Activated CD4-positive, alpha-beta T cell treated with anti-CD3 and anti-CD28 coated beads for 1 hour (primary cell): ENCODE results near the gene DSG3.

Experiments used
- DNase-seq: peaks from one replicate; pipeline ENCODE4 v3.0.0-alpha.2; 2020

The DSG3 gene

GRCh38 chr18:31436825-31437224, 10.7 kb upstream of the DSG3 start:
- DNase-seq, result no peak

- no peak for DNase-seq
Observed at GRCh38 chr18:31438402-31438801, 9.1 kb upstream of the DSG3 start.

- DNase-seq, result no peak
Observed at GRCh38 chr18:31439807-31440325, 7.7 kb upstream of the DSG3 start.

GRCh38 chr18:31440787-31441186, 6.8 kb upstream of the DSG3 start:
- no peak for DNase-seq

GRCh38 chr18:31441493-31441892, 6.0 kb upstream of the DSG3 start:
- DNase-seq, result no peak

- DNase-seq, result no peak
Observed at GRCh38 chr18:31444142-31444541, 3.4 kb upstream of the DSG3 start.

GRCh38 chr18:31445908-31446307, 1.6 kb upstream of the DSG3 start:
- DNase-seq, result no peak

- DNase-seq, result no peak
Observed at GRCh38 chr18:31446854-31447253, 687 bp upstream of the DSG3 start.

GRCh38 chr18:31450409-31450808, 2.9 kb downstream of the DSG3 start:
- DNase-seq, result no peak

- no peak for DNase-seq
Observed at GRCh38 chr18:31451625-31452024, 4.1 kb downstream of the DSG3 start.

GRCh38 chr18:31454066-31454708, 6.6 kb downstream of the DSG3 start:
- DNase-seq, result no peak

- DNase-seq, result no peak
Observed at GRCh38 chr18:31469629-31470028, 22.1 kb downstream of the DSG3 start.

GRCh38 chr18:31478688-31479087, 31.1 kb downstream of the DSG3 start:
- no peak for DNase-seq

GRCh38 chr18:31482051-31482450, 34.5 kb downstream of the DSG3 start:
- no peak for DNase-seq

GRCh38 chr18:31483396-31483795, 35.9 kb downstream of the DSG3 start:
- no peak for DNase-seq

GRCh38 chr18:31484461-31484860, 36.9 kb downstream of the DSG3 start:
- DNase-seq, result no peak

GRCh38 chr18:31486165-31486564, 38.6 kb downstream of the DSG3 start:
- DNase-seq, result no peak

- DNase-seq, result no peak
Observed at GRCh38 chr18:31487246-31488015, 39.9 kb downstream of the DSG3 start.

- DNase-seq, result no peak
Observed at GRCh38 chr18:31489311-31489710, 41.8 kb downstream of the DSG3 start.

- no peak for DNase-seq
Observed at GRCh38 chr18:31490387-31490786, 42.8 kb downstream of the DSG3 start.

- DNase-seq, result no peak
Observed at GRCh38 chr18:31490833-31491232, 43.3 kb downstream of the DSG3 start.

- no peak for DNase-seq
Observed at GRCh38 chr18:31491586-31491985, 44.0 kb downstream of the DSG3 start.

- no peak for DNase-seq
Observed at GRCh38 chr18:31492671-31493070, 45.1 kb downstream of the DSG3 start.

GRCh38 chr18:31493171-31493570, 45.6 kb downstream of the DSG3 start:
- DNase-seq, result no peak

- no peak for DNase-seq
Observed at GRCh38 chr18:31493941-31494340, 46.4 kb downstream of the DSG3 start.
